HCT116 (cell line): ENCODE results near the gene TFEB.

ENCODE experiments used
- CBX3 ChIP-seq: IDR thresholded peaks from 2 replicates; pipeline ENCODE4 v1.6.1; 2012; ENCODE audit warnings: low read depth
- CEBPB ChIP-seq: IDR thresholded peaks from 2 replicates; pipeline ENCODE4 v1.6.1; 2012; ENCODE audit warnings: low read depth
- ELF1 ChIP-seq: IDR thresholded peaks from 2 replicates; pipeline ENCODE4 v1.6.1; 2012; ENCODE audit warnings: low read depth, borderline replicate concordance
- EZH2 ChIP-seq: fragments of 200-600 bp; sonication (generic); IDR thresholded peaks from 2 replicates; pipeline ENCODE4 v1.6.1; 2017; ENCODE audit warnings: antibody characterized with exemption, mixed run types
- EZH2phosphoT487 ChIP-seq: fragments of 200-600 bp; IDR thresholded peaks from 2 replicates; pipeline ENCODE4 v1.6.1; 2018; ENCODE audit warnings: antibody characterized with exemption, borderline replicate concordance
- JUND ChIP-seq: IDR thresholded peaks from 2 replicates; pipeline ENCODE4 v1.6.1; 2012
- MAX ChIP-seq: IDR thresholded peaks from 2 replicates; pipeline ENCODE4 v1.6.1; 2012
- POLR2A ChIP-seq: IDR thresholded peaks from 2 replicates; pipeline ENCODE4 v1.7.0; 2011; ENCODE audit warnings: borderline replicate concordance; ENCODE audit not compliant: insufficient read depth, insufficient read length; ENCODE audit errors: extremely low read depth
- POLR2AphosphoS5 ChIP-seq: IDR thresholded peaks from 2 replicates; pipeline ENCODE4 v1.6.1; 2011; ENCODE audit warnings: mild to moderate bottlenecking, low read depth, low read length, moderate library complexity
- TCF7L2 ChIP-seq: IDR thresholded peaks from 2 replicates; pipeline ENCODE4 v1.7.0; 2011; ENCODE audit warnings: borderline replicate concordance, inconsistent platforms; ENCODE audit not compliant: insufficient read depth, insufficient read length; ENCODE audit errors: extremely low read depth
- ZNF274 ChIP-seq: fragments of 200-500 bp; sonication (Bioruptor generic); IDR thresholded peaks from 2 replicates; pipeline ENCODE4 v1.6.1; 2014; ENCODE audit warnings: mild to moderate bottlenecking, low read depth, low read length, inconsistent platforms
- TF ChIP-seq, protein P1 (sequence below), 3 experiments: fragments of 200-600 bp in 1 of 3; sonication (generic) in 1 of 3; IDR thresholded peaks in 2 of 3; conservative IDR thresholded peaks in 1 of 3; 2 replicates each; pipeline ENCODE4 v1.5.1; 2012 to 2017; ENCODE audit warnings: low read depth in 2 of 3, low read length in 2 of 3, antibody characterized with exemption in 1 of 3, borderline replicate concordance in 1 of 3, control low read depth in 1 of 3, mild to moderate bottlenecking in 1 of 3, mixed read lengths in 1 of 3, mixed run types in 1 of 3, moderate library complexity in 1 of 3; ENCODE audit not compliant: insufficient read depth in 1 of 3
- TF ChIP-seq, protein P2 (sequence below): IDR thresholded peaks from 2 replicates; pipeline ENCODE4 v1.6.1; 2011; ENCODE audit warnings: mild to moderate bottlenecking, low read length, moderate library complexity; ENCODE audit not compliant: insufficient replicate concordance; ENCODE audit errors: extremely low read depth
- TF ChIP-seq, protein P3 (sequence below): IDR thresholded peaks from 2 replicates; pipeline ENCODE4 v1.6.1; 2012; ENCODE audit warnings: low read depth

DNA sequence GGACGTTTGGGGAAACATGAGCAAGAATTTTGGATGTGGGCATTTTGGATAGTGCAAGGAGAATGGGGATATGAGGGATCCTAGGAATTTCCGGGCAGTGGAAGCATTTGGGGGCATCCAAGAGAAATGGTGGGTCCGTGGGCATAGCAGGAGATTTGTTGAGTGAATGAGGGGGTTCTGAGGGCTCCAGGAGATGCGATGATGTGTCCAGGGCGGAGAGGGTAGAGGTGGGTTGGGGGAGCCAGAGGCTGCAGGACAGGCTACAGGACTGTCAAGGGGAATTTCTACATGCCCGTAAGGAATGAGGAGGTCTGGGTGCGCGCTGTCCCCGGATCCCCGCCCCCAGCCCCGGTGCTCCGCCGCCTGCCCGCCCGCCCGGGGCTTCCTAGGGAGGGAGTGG lies 43.9 kb upstream of the TFEB start:
- TF ChIP-seq, protein P1, sequence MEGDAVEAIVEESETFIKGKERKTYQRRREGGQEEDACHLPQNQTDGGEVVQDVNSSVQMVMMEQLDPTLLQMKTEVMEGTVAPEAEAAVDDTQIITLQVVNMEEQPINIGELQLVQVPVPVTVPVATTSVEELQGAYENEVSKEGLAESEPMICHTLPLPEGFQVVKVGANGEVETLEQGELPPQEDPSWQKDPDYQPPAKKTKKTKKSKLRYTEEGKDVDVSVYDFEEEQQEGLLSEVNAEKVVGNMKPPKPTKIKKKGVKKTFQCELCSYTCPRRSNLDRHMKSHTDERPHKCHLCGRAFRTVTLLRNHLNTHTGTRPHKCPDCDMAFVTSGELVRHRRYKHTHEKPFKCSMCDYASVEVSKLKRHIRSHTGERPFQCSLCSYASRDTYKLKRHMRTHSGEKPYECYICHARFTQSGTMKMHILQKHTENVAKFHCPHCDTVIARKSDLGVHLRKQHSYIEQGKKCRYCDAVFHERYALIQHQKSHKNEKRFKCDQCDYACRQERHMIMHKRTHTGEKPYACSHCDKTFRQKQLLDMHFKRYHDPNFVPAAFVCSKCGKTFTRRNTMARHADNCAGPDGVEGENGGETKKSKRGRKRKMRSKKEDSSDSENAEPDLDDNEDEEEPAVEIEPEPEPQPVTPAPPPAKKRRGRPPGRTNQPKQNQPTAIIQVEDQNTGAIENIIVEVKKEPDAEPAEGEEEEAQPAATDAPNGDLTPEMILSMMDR (IDR thresholded peaks at IDR 0.05 in 2 of 3, conservative IDR thresholded peaks at IDR 0.05 in 1 of 3; ENCODE audit: borderline replicate concordance in 1 of 3, insufficient read depth in 1 of 3, low read depth in 2 of 3, low read length in 2 of 3): no peak
- no peak for TF ChIP-seq EZH2phosphoT487
- TF ChIP-seq, protein P2, sequence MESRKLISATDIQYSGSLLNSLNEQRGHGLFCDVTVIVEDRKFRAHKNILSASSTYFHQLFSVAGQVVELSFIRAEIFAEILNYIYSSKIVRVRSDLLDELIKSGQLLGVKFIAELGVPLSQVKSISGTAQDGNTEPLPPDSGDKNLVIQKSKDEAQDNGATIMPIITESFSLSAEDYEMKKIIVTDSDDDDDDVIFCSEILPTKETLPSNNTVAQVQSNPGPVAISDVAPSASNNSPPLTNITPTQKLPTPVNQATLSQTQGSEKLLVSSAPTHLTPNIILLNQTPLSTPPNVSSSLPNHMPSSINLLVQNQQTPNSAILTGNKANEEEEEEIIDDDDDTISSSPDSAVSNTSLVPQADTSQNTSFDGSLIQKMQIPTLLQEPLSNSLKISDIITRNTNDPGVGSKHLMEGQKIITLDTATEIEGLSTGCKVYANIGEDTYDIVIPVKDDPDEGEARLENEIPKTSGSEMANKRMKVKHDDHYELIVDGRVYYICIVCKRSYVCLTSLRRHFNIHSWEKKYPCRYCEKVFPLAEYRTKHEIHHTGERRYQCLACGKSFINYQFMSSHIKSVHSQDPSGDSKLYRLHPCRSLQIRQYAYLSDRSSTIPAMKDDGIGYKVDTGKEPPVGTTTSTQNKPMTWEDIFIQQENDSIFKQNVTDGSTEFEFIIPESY: no peak
- no peak for TF ChIP-seq POLR2A
- TF ChIP-seq JUND: no peak
- TF ChIP-seq MAX: no peak
- TF ChIP-seq, protein P3, sequence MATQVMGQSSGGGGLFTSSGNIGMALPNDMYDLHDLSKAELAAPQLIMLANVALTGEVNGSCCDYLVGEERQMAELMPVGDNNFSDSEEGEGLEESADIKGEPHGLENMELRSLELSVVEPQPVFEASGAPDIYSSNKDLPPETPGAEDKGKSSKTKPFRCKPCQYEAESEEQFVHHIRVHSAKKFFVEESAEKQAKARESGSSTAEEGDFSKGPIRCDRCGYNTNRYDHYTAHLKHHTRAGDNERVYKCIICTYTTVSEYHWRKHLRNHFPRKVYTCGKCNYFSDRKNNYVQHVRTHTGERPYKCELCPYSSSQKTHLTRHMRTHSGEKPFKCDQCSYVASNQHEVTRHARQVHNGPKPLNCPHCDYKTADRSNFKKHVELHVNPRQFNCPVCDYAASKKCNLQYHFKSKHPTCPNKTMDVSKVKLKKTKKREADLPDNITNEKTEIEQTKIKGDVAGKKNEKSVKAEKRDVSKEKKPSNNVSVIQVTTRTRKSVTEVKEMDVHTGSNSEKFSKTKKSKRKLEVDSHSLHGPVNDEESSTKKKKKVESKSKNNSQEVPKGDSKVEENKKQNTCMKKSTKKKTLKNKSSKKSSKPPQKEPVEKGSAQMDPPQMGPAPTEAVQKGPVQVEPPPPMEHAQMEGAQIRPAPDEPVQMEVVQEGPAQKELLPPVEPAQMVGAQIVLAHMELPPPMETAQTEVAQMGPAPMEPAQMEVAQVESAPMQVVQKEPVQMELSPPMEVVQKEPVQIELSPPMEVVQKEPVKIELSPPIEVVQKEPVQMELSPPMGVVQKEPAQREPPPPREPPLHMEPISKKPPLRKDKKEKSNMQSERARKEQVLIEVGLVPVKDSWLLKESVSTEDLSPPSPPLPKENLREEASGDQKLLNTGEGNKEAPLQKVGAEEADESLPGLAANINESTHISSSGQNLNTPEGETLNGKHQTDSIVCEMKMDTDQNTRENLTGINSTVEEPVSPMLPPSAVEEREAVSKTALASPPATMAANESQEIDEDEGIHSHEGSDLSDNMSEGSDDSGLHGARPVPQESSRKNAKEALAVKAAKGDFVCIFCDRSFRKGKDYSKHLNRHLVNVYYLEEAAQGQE: no peak
- no peak for TF ChIP-seq TCF7L2
- no peak for TF ChIP-seq CBX3
- TF ChIP-seq CEBPB: no peak
- no peak for TF ChIP-seq EZH2
- no peak for TF ChIP-seq ZNF274
- TF ChIP-seq POLR2AphosphoS5: no peak
- TF ChIP-seq ELF1: no peak
